ENCODE results near the gene LSMEM2. TPM values are rescaled to one million over a fixed set of nuclear protein-coding genes. Genes with fewer than 3 reads are reported as not detected.

LSMEM2 gene
- total and polyA plus RNA-seq, 2 of the 8 experiments (the other 6 are each of a cell fraction or from before 2014, with no cell fraction given) = 0.58 to 0.68 TPM

DNA sequence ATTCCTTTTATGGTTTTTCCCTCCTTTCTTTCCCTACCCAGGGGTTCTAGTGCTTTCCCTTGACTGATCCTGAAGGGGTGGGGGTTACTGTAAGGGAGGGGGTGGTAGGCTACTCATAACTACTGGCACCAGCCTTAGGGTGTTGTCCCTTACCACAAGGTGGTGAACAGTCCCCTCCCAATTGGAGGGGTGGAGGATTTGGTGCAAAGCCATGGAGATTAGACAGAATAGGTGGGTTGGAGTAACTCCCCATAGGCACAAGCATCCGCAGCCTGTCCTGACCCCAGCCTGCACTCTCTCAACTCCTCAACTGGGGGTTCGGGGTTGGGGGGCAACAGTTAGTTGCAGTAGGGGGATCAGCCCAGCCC is 46.2 kb downstream of the LSMEM2 start:
- no peak overlapping the region for H3K14ac ChIP-seq (ENCODE audit: insufficient read length)
- CTCF ChIA-PET (ENCODE audit: partially characterized antibody) = interaction anchor here (0.7 to 7.5 kb wide), 13 partner anchors 11 to 130 kb away, joined by 3 to 75 read pairs (median 11); partner anchors contain the start of genes HYAL1, IFRD2 and LSMEM2
- H2AFZ ChIP-seq (ENCODE audit: low read length) = no peak overlapping the region
- H4K20me1 ChIP-seq (replicated peaks in 1 of 2; ENCODE audit: control insufficient read depth in 1 of 2, insufficient read depth in 2 of 2, low read length in 2 of 2) = peaks cover 1 to 8% of the 10 kb centered on the region in 2 experiments
- TF ChIP-seq MAFK (IDR thresholded peaks at IDR 0.05; ENCODE audit: low read depth, low read length) = no peak
- no peak for TF ChIP-seq ASH2L (IDR thresholded peaks at IDR 0.05; ENCODE audit: low read length)
- no peak for TF ChIP-seq NANOG (IDR thresholded peaks at IDR 0.05; ENCODE audit: insufficient read depth, low read depth, low read length, poor library complexity, severe bottlenecking)
- TF ChIP-seq HDAC2 (IDR thresholded peaks at IDR 0.05; ENCODE audit: borderline replicate concordance in 1 of 2, low read depth in 2 of 2, low read length in 2 of 2) = no peak
- H3K4me3 ChIP-seq (ENCODE audit: extremely low read depth in 1 of 4, insufficient read depth in 2 of 4, low read depth in 3 of 4, low read length in 4 of 4) = no peak overlapping the region
- H3K9ac ChIP-seq (replicated peaks in 1 of 4; ENCODE audit: extremely low read depth in 1 of 4, low read depth in 3 of 4, low read length in 3 of 4) = no peak overlapping the region
- H4K91ac ChIP-seq (replicated peaks; ENCODE audit: insufficient read length, low read length) = no peak overlapping the region
- peaks cover 0 to 18% of the 10 kb centered on the region in 2 experiments; a peak in 2 of 4 replicates for H3K79me2 ChIP-seq (ENCODE audit: control insufficient read depth in 1 of 2, insufficient read depth in 2 of 2, low read length in 2 of 2)
- no peak overlapping the region for H3K27ac ChIP-seq (ENCODE audit: low read depth, low read length)
- FAIRE-seq (no peak), DNase-seq (ENCODE audit: low read depth in 1 of 2, low spot score in 2 of 2) (no peak)
- no peak overlapping the region for H2BK15ac ChIP-seq (ENCODE audit: low read length)
- no peak overlapping the region for H3K4me2 ChIP-seq (ENCODE audit: insufficient read depth in 1 of 2, low read depth in 2 of 2, low read length in 2 of 2)
- H3K4ac ChIP-seq (replicated peaks; ENCODE audit: insufficient read length, low read depth, low read length) = no peak overlapping the region
- H3K9me3 ChIP-seq (ENCODE audit: insufficient read depth in 2 of 2, low read depth in 1 of 2, low read length in 1 of 2) = no peaks in the 10 kb centered on the region
- no peak overlapping the region for H3K23ac ChIP-seq (ENCODE audit: insufficient read length)
- no peak overlapping the region for H2AK5ac ChIP-seq (ENCODE audit: low read depth, low read length)
- H3K79me1 ChIP-seq (ENCODE audit: low read depth, low read length) = peaks cover 12% of the 10 kb centered on the region
- POLR2A ChIA-PET (ENCODE audit: partially characterized antibody) = interaction anchor here (1.5 to 12.6 kb wide), 4 partner anchors 8 to 32 kb away, joined by 5 to 149 read pairs (median 34); partner anchors contain the start of genes HYAL1, HYAL3, IFRD2 and NAA80
- no peak overlapping the region for H3K18ac ChIP-seq (ENCODE audit: extremely low read depth, low read length)
- no peak overlapping the region for H4K5ac ChIP-seq (ENCODE audit: insufficient read length, low read depth, low read length)
- H3K36me3 ChIP-seq (ENCODE audit: control insufficient read depth in 2 of 4, insufficient read depth in 4 of 4, low read length in 3 of 4) = peaks cover 4 to 12% (median 7%) of the 10 kb centered on the region in 4 experiments; a peak in 5 of 8 replicates
- no peak overlapping the region for H2BK5ac ChIP-seq (ENCODE audit: low read depth, low read length)
- 94% methylated on average over 2 of the region's 2 CpGs; no CpG with 5 or more reads in 1 of the 2 experiments for WGBS, 2 experiments (ENCODE audit: extremely low coverage in 1 of 2, insufficient coverage in 1 of 2, insufficient read length in 1 of 2, insufficient replicate concordance in 2 of 2, low coverage in 1 of 2, low lambda C conversion rate in 2 of 2, missing lambda C conversion rate in 1 of 2)
- H4K8ac ChIP-seq (ENCODE audit: extremely low read depth, insufficient read depth, low read length) = no peak overlapping the region
- no peak overlapping the region for H3K56ac ChIP-seq (replicated peaks; ENCODE audit: insufficient read length, low read depth, low read length)
- no peak overlapping the region for H2BK12ac ChIP-seq (ENCODE audit: low read depth, low read length)
- no peaks in the 10 kb centered on the region for H3K27me3 ChIP-seq (replicated peaks in 1 of 4; ENCODE audit: control insufficient read depth in 3 of 4, extremely low read depth in 1 of 4, insufficient read depth in 3 of 4, low read length in 3 of 4)
- H3K23me2 ChIP-seq (ENCODE audit: low read depth, low read length) = peaks cover 28% of the 10 kb centered on the region
- H3K4me1 ChIP-seq (replicated peaks in 1 of 4; ENCODE audit: control insufficient read depth in 3 of 4, insufficient read depth in 4 of 4, low read length in 3 of 4) = peaks cover 0 to 33% (median 18%) of the 10 kb centered on the region in 4 experiments; a peak in 6 of 7 replicates
- no peak overlapping the region for H2BK120ac ChIP-seq (replicated peaks; ENCODE audit: low read depth, low read length)
- H2BK20ac ChIP-seq (ENCODE audit: low read length) = no peak overlapping the region
